Upper lobe of right lung (tissue), 1 donor: Measurements from ENCODE around the gene ABCC3. TPM values are rescaled to one million over a fixed set of nuclear protein-coding genes. Genes with fewer than 3 reads are reported as not detected.

Experiments used
- ATAC-seq: fragments of 200-7000 bp; cut with Tn5 transposase; one replicate; pipeline ENCODE4 v1.9.1; 2020; ENCODE audit warnings: mild to moderate bottlenecking, moderate library complexity
- DNase-seq: peaks from one replicate; pipeline ENCODE4 v3.0.0-alpha.2; 2020
- H3K27ac ChIP-seq: fragments of 200-600 bp; one replicate; pipeline ENCODE4 v1.8.0; 2022
- H3K27me3 ChIP-seq: fragments of 200-600 bp; one replicate; pipeline ENCODE4 v1.8.0; 2022; ENCODE audit warnings: mild to moderate bottlenecking
- H3K36me3 ChIP-seq: fragments of 200-600 bp; one replicate; pipeline ENCODE4 v1.8.0; 2022
- H3K4me1 ChIP-seq: fragments of 200-600 bp; one replicate; pipeline ENCODE4 v1.8.0; 2022
- H3K4me3 ChIP-seq: fragments of 200-600 bp; one replicate; pipeline ENCODE4 v1.8.0; 2022; ENCODE audit warnings: mild to moderate bottlenecking
- H3K9me3 ChIP-seq: fragments of 200-600 bp; one replicate; pipeline ENCODE4 v1.8.0; 2022
- CTCF ChIP-seq: fragments of 200-600 bp; IDR thresholded peaks from one replicate; pipeline ENCODE4 v1.8.0; 2022; ENCODE audit warnings: antibody characterized with exemption
- intact Hi-C: fragments of 100-400 bp; cut with DNase I; formaldehyde crosslinking; loops from one replicate; pipeline ENCODE4 v1.11.0; 2022
- total RNA-seq: library from RNA; stranded (reverse); fragmentation: NEBNext Ultra II Directional; extraction: Animal tissue kit (Norgen Biotek cat#: 25700); gene quantifications from one replicate; pipeline ENCODE4 v1.2.1, GENCODE V29; 2021
- donor health status: DM: no; HTN: yes; CAD: no; lungs with severe emphysema.

ABCC3 gene
- total RNA-seq, 1 donor from 2014 or later = 65.4 TPM

- Histone ChIP-seq H3K27me3 (no peaks in the 10 kb centered on the region), H3K4me3 (no peak overlapping the region), H3K36me3 (no peaks in the 10 kb centered on the region), H3K4me1 (peaks cover 10% of the 10 kb centered on the region), H3K27ac (no peak overlapping the region), H3K9me3 (no peaks in the 10 kb centered on the region)
- ATAC-seq (no peak), DNase-seq (no peak)
- intact Hi-C loops = no loop called here
- no peak for TF ChIP-seq CTCF
Observed at GRCh38 chr17:50588391-50589049, 46.2 kb upstream of the ABCC3 start.

- peaks cover 10% of the 10 kb centered on the region for H3K4me1 ChIP-seq
- TF ChIP-seq CTCF = no peak
- H3K27me3 ChIP-seq = no peaks in the 10 kb centered on the region
- DNase-seq (no peak), ATAC-seq (no peak)
- no peak overlapping the region for H3K27ac ChIP-seq
- H3K9me3 ChIP-seq = no peaks in the 10 kb centered on the region
- no peaks in the 10 kb centered on the region for H3K36me3 ChIP-seq
- no peak overlapping the region for H3K4me3 ChIP-seq
- intact Hi-C loops = no loop called here
Observed at GRCh38 chr17:50589095-50589705, 45.5 kb upstream of the ABCC3 start.

- Histone ChIP-seq H3K4me3 (no peak overlapping the region), H3K4me1 (peaks cover 10% of the 10 kb centered on the region), H3K27ac (no peak overlapping the region), H3K9me3 (no peaks in the 10 kb centered on the region), H3K36me3 (no peaks in the 10 kb centered on the region), H3K27me3 (no peaks in the 10 kb centered on the region)
- intact Hi-C loops = no loop called here
- TF ChIP-seq CTCF = no peak
- ATAC-seq = no peak
- DNase-seq = no peak
Observed at GRCh38 chr17:50590946-50591737, 43.5 kb upstream of the ABCC3 start.

- Histone ChIP-seq H3K27ac (no peak overlapping the region), H3K4me3 (no peak overlapping the region), H3K4me1 (peaks cover 10% of the 10 kb centered on the region), H3K27me3 (no peaks in the 10 kb centered on the region), H3K9me3 (no peaks in the 10 kb centered on the region), H3K36me3 (no peaks in the 10 kb centered on the region)
- DNase-seq = peak; percentile 86
- no peak for TF ChIP-seq CTCF
- intact Hi-C loops = no loop called here
- peak; percentile 70 for ATAC-seq
Observed at GRCh38 chr17:50593321-50593720, 41.4 kb upstream of the ABCC3 start.

- Histone ChIP-seq H3K4me3 (no peak overlapping the region), H3K27ac (no peak overlapping the region), H3K27me3 (no peaks in the 10 kb centered on the region), H3K9me3 (no peaks in the 10 kb centered on the region), H3K36me3 (no peaks in the 10 kb centered on the region), H3K4me1 (peaks cover 3% of the 10 kb centered on the region)
- no peak for DNase-seq
- intact Hi-C loops = no loop called here
- no peak for ATAC-seq
- no peak for TF ChIP-seq CTCF
Observed at GRCh38 chr17:50594128-50594823, 40.4 kb upstream of the ABCC3 start.
